Hindlimb muscle (tissue), 1 donor: Measurements from ENCODE around the gene HECW1. TPM values are rescaled to one million over a fixed set of nuclear protein-coding genes. Genes with fewer than 3 reads are reported as not detected.
"Not testable (repeated sequence)": the region's sequence is repeated elsewhere in the genome, so short reads cannot be mapped to it uniquely, and the experiment has no call there.

Experiments
- DNase-seq: peaks from one replicate; pipeline ENCODE4 v3.0.0-alpha.2; 2013
- polyA plus RNA-seq: library from polyadenylated mRNA; unstranded; fragments of 120-200 nt; gene quantifications from one replicate; pipeline ENCODE4 v1.2.1, GENCODE V29; 2013; ENCODE audit not compliant: insufficient read length

The HECW1 gene
- polyA plus RNA-seq, 1 donor, result 0.14 TPM

GRCh38 chr7:43112941-43113621 lies 634 bp downstream of the HECW1 start:
- DNase-seq, result peak; percentile 66

GRCh38 chr7:43113622-43114457 lies 1.4 kb downstream of the HECW1 start:
- DNase-seq, result no peak

DNA sequence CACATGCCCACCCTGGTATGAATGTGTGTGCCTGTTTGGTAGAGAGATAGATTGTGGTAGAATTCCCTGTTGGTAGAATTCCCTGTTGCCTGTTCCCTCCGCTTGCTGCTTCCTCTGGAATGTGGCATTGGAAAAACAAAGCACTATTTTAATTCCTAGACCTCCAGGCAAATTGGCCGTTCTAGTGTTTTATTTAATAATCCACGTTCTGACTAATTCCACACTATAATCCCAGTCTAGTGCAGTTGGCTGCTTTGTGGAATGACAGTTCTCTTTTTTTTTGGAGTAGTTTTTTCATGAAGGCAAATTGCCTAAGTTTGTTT lies 2.0 kb downstream of the HECW1 start:
- no peak for DNase-seq

- DNase-seq, result no peak
Measured at GRCh38 chr7:43116451-43116850, 4.0 kb downstream of the HECW1 start.

DNA sequence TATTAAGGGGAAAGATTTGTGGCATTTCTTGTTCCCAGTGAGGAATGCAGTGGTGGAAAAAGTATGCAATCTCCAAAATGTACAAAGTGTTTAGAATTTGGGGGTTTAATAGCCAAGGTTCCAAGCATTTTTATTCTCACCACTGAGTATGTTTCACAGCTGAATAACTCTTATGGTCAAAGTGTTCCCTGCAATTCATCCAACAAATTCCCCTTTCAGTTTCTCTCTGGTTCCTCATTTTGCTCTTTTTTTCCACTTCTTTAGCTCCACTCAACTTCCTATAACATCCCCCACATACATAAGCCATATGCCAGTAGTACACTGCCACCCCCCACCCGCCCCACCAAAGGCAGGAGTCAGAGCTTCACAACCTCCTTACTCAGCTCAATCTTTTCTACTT lies 4.6 kb downstream of the HECW1 start:
- DNase-seq, result no peak

DNA sequence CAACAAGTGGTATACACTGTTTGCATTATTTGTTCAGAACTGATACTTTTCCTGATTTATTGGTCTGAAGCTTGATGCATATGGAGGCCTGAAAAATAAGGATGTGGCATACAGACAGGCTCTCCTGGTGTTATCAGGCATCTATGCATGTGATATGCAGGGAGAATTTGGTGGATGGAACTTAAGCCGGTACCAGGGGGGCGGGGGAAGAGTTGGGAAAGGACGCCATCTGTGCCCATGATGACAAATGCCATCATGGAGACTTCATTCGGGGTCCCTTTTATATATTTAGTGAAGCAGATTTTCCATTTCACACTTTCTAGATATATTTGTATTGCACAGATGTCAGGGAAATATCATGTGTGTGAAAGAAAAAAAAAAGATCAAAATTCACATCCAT lies 5.4 kb downstream of the HECW1 start:
- no peak for DNase-seq

DNA sequence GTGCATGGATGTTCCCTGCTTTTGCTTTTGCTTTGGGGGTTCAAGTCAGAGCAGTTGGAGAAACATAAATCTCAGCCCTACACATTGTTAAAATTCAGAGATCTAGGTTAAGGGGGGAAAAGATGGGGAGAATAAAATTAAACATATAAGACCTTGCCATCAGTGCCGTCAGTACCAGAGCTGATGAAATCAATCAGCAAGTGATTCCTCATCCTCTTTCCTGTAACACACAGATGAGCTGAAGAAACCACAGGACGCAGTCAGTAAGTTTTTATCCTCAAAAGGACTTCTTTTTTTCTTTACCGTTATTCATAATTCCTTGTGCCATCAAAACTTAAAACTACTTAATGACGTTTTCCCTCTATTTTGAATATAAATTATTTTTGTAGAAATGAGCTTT lies 5.9 kb downstream of the HECW1 start:
- DNase-seq, result no peak

DNA sequence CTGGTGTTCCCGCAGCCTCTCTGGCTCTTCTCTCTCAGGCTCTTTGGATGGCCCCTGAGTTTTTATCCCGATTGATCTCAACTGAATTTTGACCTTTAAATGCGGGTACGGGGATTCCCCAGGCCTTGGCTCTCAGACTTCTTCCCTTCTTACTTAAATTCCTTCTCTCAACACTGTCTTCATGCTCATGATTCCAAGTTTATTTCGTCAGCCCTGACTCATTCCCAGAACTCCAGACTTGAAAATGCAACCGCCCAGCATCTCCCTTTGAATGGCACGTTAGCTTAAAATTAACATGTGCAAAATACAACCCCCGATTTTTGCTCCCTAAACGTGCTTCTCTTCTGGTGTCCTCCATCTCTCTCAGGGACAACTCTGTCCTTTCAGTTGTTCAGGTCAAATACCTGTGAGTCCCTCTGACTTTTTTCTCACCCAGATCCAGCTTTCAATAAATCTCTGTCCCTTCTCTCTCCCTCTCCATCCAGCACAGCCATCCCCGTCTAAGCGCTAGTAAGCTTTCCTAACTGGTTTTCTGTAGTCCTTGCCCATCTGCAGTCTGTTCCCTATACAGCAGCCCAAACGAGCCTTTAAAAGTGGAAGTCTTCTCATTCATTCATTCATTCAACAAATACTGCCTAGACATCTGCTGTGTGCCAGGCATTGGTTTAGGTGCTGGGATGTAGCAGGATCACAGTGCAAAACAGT lies 7.1 kb downstream of the HECW1 start:
- no peak for DNase-seq

DNA sequence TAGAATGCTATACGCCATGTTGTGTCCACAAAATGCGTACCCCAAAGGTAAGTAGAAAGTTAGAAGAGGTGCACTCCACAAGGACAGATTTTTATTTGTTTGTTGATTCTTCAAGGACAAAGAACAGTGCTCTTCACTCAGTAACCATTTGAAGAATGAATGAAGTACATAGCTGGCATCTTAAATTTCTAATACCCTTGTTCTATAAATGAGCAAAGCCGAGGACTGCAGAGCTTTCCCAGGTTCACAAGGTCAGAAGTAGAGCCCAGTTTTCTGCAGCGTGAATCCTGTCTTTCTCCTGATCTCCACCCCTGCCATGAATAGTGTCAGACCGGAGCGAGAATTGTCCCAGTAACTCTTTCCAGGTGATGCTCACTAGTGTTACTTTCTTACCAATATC lies 9.5 kb downstream of the HECW1 start:
- DNase-seq, result no peak

DNA sequence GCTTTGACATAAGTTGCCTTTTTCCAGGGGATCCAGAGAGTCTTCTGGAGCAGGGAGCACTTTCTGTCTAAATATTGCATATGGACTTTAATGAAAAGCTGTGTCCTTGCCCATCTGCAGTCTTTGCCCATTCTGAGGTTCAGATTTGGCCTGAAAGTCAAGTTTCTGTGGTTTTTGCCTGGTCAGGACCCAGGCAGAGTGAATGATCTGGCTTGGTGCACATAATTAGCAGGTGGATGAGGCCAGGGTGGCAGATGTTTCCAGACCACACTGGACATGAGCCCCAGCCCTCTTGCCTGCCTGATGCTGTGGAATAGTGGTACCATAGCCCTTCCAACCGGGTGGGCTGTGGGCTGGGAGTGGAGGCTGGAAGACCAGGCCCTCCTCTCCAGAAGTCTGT lies 11.0 kb downstream of the HECW1 start:
- no peak for DNase-seq

- no peak for DNase-seq
Measured at GRCh38 chr7:43124388-43124787, 11.9 kb downstream of the HECW1 start.

DNA sequence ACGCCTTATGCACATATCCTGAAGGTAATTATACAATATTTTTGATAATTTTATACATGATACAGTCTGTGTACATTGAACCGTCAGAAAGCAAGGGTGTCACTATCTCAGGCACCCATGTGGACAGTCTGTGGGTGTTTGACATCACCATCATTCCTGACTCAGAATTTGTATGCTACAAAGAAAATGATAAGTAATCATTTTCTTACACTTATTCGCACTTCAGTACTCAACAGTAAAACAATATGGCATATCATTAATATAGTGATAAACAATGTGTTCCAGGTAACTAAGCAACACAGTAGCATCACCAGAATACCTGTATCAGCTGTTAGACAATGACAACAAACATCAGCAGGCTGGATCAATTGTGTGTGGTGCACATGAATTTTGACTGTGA lies 17.9 kb downstream of the HECW1 start:
- no peak for DNase-seq

- DNase-seq, result no peak
Measured at GRCh38 chr7:43135129-43135528, 22.7 kb downstream of the HECW1 start.

DNA sequence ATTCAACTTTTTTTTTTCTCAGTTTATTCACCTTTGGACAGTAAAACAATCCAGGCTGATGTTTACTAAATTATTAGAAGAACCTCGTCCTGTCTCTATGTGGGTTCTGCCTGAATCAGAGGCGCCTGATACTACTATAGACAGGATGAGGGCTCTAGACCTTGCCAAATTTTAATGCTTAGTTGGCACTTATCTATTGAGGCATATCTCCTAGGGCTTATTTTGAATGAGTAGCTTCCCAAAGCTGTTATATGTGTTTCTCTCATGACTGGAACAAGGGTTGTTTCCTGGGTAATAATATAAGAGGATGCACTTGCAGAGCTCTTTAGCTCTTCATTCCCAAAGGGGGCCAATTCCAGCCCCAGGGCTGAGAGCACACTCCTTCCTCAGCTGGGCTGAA lies 23.6 kb downstream of the HECW1 start:
- DNase-seq, result no peak

DNA sequence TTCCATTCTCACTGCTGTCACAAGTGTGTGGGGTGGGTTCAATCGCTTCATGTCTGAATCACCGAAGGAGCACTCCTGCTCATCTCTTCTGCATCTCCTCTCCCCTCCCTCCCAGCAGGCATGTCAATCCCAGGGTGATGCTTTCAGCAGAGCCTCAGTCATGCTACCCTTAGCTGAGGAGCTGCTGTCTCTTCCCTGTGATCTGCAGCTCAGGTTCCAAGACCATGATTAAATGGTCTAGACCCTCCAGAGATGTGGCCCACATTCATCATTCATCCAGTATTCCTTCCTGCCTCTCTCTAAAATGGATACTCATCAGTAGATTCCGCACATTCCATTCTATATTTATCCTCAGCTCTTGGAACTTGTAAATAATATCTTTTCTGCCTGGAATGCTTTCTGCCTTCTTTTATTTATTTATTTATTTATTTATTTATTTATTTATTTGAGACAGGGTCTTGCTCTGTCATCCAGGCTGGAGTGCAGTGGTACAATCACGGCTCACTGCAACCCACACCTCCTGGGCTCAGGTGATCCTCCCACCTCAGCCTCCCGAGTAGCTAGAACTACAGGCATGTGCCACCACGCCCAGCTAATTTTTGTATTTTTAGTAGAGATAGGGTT lies 24.8 kb downstream of the HECW1 start:
- not testable (repeated sequence) for DNase-seq

DNA sequence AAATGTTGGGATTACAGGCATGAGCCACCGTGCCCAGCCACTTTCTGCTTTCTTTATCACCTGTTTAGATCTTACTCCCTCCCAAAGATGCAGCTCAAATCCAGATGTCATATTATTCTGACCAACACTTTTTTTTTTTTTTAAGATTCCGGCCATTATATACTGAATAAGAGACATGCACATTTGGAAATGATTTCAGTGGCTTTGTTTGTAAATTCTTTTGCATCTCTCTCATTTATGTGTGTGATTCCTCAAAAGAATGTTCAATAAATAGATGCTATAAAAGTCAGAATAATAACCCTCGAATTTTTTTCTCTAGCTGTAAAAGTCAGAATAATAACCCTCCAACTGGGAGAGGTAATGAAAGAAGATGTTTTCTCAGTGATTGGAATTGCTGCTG lies 25.4 kb downstream of the HECW1 start:
- no peak for DNase-seq

DNA sequence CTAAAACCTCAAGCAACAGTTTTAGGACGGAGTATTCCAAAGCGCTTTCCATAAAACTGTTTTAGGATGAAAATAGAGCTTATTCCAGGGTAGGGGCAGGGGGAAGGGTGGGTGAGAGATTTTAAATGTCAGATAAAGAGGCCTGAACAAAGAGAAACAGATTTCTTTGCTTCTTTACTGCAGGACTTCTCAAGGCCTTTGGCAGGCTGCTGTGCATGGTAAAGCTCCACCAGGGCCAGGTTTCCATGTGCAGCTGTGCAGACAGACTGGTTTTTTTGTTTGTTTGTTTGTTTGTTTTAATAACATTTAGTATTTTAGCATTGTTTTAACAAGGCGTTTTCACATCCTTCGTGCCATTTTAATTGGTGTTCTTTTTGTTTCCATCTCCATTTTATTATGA lies 26.3 kb downstream of the HECW1 start:
- DNase-seq, result no peak

- no peak for DNase-seq
Measured at GRCh38 chr7:43139137-43139536, 26.7 kb downstream of the HECW1 start.

DNA sequence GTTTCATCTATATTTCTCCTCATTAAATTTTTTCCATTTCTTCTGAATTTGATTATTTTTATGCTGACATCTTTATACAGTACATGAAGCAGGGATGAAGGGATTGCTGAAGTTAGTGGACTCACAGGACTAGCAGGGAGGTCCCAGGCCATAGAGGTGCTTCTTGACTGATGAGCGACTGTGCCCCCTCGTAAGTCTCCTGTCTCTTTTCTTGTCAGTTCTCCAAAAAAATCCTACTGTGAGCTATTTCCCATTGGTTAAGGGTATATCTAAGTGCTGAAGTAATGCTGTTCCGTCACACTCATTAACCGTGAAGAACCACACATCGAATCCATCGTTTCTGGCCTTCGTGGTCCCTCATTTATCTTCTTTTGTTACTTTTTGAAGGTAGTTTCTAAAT lies 27.7 kb downstream of the HECW1 start:
- no peak for DNase-seq

DNA sequence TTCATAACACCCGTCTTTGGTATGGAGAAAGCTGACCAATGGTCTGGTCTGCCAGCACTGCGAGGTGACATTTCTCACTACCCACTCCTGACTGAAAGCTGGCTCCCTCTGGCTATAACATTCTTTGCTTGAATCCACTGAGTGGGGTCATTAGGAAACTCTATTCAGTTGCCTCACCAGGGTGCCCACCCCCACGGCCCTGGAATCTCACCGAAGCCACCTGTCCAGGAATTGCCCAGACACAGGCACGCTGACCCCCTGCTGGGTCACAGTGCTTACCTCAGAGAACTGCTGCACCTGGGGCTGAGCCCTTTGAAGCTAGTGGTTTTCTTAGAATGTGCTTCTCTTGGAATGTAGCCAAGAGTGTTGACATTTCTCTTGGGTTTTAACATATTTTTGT lies 28.6 kb downstream of the HECW1 start:
- no peak for DNase-seq

- DNase-seq, result no peak
Measured at GRCh38 chr7:43142703-43143102, 30.3 kb downstream of the HECW1 start.

- no peak for DNase-seq
Measured at GRCh38 chr7:43143918-43144589, 31.6 kb downstream of the HECW1 start.
